ENCODE data around the gene SNCG.
"Not testable (repeated sequence)": the region's sequence is repeated elsewhere in the genome, so short reads cannot be mapped to it uniquely, and the experiment has no call there.

Gene SNCG

DNA sequence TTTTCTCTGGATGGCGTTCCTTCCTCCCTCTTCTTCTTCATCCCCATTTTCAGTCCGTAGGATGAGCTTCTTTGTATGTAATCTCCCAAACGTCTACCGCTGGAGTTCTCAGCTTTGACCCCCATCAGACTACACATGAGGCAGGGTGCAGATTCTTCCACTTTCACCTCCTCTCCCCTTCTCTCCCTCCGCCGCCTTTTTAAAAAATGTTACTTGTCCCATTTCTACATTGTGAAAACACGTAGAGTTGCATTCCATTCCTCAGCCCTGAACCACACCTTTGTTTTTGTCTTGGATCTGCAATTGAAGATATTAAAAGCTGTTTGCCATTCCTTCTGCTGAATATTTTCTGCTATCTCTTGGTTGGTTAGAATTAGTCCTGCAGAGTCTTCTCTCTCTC lies 16.1 kb downstream of the SNCG start:
- DNase-seq (ENCODE audit: low read depth in 2 of 3, low spot score in 1 of 3) = no peak

- no peak for DNase-seq (ENCODE audit: low read depth in 2 of 3, low spot score in 1 of 3)
Observed at GRCh38 chr10:86976362-86977056, 18.1 kb downstream of the SNCG start.

- DNase-seq (ENCODE audit: low read depth in 2 of 3, low spot score in 1 of 3) = not testable (repeated sequence)
Observed at GRCh38 chr10:86978457-86978856, 20.1 kb downstream of the SNCG start.

DNA sequence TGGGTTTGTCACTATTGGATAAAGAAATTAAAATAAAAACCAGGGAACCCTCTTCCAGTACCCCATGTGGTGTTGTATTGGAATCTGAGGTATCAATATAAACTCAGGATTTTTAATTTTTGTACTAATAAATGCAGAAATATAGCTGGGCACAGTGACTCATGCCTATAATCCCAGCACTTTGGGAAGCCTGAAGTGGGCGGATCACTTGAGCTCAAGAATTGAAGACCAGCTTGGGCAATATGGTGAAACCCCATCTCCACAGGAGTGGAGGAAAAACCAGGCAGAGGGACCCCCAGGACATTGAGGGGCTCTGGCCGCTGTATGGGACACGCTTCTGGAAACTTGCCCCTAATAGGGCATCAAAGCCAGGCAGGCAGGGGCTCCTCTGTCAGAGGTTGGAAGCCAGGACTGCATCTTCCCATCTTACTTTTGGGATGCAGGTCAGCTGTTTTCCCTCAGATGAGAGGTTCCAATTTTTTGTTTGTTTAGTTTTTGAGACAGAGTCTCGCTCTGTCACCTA lies 21.0 kb downstream of the SNCG start:
- no peak for DNase-seq (ENCODE audit: low read depth in 2 of 3, low spot score in 1 of 3)

- DNase-seq (ENCODE audit: low read depth in 2 of 3, low spot score in 1 of 3) = no peak
Observed at GRCh38 chr10:86979977-86980448, 21.6 kb downstream of the SNCG start.

DNA sequence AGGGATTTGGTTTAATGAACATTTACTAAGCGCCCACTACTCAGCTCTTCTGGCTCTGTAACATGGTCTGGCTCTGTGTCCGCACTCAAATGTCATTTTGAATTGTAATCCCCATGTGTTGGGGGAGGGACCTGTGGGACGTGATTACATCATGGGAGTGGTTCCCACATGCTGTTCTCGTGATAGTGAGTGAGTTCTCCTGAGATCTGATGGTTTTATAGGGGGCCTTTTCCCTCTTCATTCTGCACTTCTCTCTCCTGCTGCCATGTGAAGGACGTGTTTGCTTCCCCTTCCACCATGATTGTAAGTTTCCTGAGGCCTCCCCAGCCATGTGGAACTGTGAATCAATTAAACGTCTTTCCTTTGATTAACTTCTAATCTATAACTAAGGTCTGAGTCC lies 22.6 kb downstream of the SNCG start:
- not testable (repeated sequence) for DNase-seq (ENCODE audit: low read depth in 2 of 3, low spot score in 1 of 3)

GRCh38 chr10:86981716-86982115 lies 23.3 kb downstream of the SNCG start:
- DNase-seq (ENCODE audit: low read depth in 2 of 3, low spot score in 1 of 3) = no peak

DNA sequence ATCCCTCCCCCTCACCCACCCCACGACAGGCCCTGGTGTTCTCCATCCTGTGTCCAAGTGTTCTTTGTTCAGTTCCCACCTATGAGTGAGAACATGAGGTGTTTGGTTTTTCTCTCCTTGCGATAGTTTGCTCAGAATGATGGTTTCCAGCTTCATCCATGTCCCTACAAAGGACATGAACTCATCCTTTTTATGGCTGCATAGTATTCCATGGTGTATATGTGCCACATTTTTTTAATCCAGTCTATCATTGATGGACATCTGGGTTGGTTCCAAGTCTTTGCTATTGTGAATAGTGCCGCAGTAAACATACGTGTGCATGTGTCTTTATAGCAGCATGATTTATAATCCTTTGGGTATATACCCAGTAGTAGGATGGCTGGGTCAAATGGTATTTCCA lies 26.1 kb downstream of the SNCG start:
- DNase-seq (ENCODE audit: low read depth in 2 of 3, low spot score in 1 of 3) = not testable (repeated sequence)

DNA sequence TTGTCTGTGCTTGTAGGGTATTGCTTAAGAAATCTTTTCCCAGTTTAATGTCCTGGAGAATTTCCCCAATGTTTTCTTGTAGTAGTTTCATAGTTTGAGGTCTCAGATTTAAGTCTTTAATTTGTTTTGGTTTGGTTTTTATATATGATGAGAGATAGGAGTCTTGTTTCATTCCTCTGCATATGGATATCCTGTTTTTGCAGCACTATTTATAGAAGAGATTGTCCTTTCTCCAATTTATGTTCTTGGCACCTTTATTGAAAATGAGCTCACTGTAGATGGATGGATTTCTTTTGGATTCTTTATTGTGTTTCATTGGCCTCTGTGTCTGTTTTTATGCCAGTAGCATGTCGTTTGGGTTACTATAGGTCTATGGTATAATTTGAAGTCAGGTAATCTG lies 30.1 kb downstream of the SNCG start:
- no peak for DNase-seq (ENCODE audit: low read depth in 2 of 3, low spot score in 1 of 3)

DNA sequence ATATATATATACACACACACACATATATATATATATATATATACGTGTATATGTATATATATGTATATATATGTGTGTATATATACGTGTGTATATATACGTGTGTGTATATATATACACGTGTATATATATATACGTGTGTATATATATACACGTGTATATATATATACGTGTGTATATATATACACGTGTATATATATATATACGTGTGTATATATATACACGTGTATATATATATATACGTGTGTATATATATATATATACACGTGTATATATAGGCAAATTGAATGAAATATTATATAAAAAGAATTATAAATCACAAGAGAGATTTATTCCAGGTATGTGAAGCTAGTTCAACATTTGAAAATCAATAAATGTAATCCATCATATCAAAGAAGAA lies 33.0 kb downstream of the SNCG start:
- not testable (repeated sequence) for DNase-seq (ENCODE audit: low read depth in 2 of 3, low spot score in 1 of 3)

DNA sequence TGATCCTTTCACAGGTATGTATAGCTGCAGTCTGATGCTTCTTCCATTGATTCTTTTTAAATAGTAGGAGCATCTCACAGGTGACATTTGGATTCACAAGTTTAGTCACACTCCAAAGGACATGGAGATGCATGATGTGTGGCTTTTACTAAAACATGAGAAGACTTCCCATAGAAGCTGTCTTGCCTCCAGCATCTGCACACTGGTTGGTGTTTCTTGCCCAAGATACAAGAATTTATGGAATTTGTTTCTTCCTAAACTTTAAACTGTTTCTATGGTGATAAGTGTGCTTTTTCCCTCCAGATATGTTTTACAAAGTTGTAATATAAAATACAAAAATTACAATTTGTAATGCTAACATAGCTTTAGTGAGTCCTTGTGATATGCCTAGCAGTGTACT lies 34.1 kb downstream of the SNCG start:
- DNase-seq (ENCODE audit: low read depth in 2 of 3, low spot score in 1 of 3) = no peak

DNA sequence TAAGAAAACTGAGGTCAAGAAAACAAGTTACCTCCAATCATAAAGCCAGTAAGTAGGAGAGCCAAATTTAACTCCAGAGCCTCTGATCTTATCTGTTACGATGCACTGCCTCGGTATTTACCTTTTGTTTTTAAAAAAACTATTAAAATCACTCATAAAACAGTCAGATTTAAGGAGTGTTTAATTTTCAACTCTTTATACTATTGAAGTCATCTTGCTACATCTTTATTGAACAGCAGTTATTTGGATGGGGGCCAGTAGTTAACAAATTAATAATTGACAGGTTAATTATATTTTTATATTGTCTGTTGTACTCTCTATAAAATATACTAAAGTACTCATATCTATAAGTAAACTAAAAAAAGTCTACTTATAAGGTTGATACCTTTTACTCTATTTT lies 34.5 kb downstream of the SNCG start:
- no peak for DNase-seq (ENCODE audit: low read depth in 2 of 3, low spot score in 1 of 3)

DNA sequence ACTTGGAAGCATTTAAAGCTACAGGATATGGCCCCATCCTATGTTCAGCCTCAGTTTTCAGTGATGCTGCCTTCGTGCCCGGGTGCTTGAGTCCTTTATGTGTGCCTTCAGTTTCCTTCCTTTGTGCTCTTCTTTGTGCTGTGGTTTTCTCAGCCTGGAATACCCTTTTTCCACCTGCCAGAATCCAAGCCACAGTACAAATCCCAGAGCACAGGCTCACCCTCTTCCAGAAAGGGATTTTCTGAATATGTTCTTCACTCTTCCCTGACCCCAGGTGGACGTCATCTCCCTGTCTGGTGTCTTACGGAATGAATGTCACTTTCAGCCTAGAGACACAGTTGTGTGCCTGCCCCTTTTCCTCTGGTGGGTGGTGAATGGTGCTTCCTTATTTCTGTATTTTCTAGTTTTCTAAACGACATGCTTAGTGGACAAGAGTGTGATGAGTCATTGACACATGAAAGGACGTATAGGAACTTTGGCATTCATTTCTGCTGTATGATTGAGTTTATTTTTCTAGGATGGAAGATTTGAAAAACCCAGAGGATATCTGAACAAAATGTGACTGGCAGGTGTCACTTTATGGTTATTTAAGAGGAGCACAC lies 41.5 kb downstream of the SNCG start:
- DNase-seq (ENCODE audit: low read depth in 2 of 3, low spot score in 1 of 3) = not testable (repeated sequence)

GRCh38 chr10:87000491-87000890 lies 42.1 kb downstream of the SNCG start:
- DNase-seq (ENCODE audit: low read depth in 2 of 3, low spot score in 1 of 3) = no peak

DNA sequence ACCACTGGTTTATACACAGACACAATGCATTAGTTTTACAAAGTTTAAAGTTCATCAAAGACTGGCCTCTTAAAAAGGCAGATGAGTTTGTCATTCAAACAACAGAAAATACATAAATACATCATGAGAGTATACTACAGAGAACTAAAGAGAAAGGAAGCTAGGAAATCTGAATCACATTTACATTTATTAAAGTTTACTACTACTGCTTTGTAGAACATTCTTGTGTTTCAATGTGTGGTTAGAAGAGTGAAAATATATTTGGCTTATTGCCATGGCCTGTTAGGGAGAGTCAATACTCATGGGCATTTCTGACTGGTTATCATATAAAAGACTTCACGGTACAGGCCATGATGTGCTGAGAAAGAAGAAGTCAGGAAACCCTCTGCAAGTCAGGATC lies 48.7 kb downstream of the SNCG start:
- not testable (repeated sequence) for DNase-seq (ENCODE audit: low read depth in 2 of 3, low spot score in 1 of 3)

- not testable (repeated sequence) for DNase-seq (ENCODE audit: low read depth in 2 of 3, low spot score in 1 of 3)
Observed at GRCh38 chr10:87007674-87008073, 49.3 kb downstream of the SNCG start.

DNA sequence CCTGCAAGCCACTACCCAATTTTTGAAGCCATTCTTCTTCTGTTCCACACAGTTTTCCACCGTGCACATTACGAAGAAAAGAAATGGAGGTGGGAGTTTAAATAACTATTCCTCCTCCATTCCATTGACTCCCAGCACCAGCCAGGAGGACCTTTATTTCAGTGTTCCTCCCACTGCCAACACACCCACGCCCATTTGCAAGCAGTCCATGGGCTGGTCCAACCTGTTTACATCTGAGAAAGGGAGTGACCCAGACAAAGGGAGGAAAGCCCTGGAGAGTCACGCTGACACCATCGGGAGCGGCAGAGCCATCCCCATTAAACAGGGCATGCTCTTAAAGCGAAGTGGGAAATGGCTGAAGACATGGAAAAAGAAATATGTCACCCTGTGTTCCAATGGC lies 49.9 kb downstream of the SNCG start:
- DNase-seq (ENCODE audit: low read depth in 2 of 3, low spot score in 1 of 3) = not testable (repeated sequence)

DNA sequence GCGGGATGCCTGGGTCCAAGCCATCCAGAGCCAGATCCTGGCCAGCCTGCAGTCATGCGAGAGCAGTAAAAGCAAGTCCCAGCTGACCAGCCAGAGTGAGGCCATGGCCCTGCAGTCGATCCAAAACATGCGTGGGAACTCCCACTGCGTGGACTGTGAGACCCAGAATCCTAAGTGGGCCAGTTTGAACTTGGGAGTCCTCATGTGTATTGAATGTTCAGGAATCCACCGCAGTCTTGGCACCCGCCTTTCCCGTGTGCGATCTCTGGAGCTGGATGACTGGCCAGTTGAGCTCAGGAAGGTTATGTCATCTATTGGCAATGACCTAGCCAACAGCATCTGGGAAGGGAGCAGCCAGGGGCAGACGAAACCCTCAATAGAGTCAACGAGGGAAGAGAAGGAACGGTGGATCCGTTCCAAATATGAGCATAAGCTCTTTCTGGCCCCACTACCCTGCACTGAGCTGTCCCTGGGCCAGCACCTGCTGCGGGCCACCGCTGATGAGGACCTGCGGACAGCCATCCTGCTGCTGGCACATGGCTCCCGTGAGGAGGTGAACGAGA lies 50.8 kb downstream of the SNCG start:
- DNase-seq (ENCODE audit: low read depth in 2 of 3, low spot score in 1 of 3) = not testable (repeated sequence)

All from stimulated activated CD4-positive, alpha-beta T cell treated with anti-CD3 and anti-CD28 coated beads, Interleukin-12 subunit alpha, Interleukin-12 subunit beta, amount 100 ng/mL, for 48 hours (primary cell).